Bronchial epithelial cell (primary cell): Measurements from ENCODE around the gene CSNK1G3. TPM values are rescaled to one million over a fixed set of nuclear protein-coding genes. Genes with fewer than 3 reads are reported as not detected.
"Not testable (repeated sequence)": the region's sequence is repeated elsewhere in the genome, so short reads cannot be mapped to it uniquely, and the experiment has no call there.

Experiments
- DNase-seq: peaks from one replicate; pipeline ENCODE4 v3.0.0-alpha.2; 2010; ENCODE audit warnings: low read depth
- FAIRE-seq: peaks from 2 replicates; lab custom pipeline; 2011; peaks lifted over from hg19 to GRCh38; lab: Jason Lieb, UNC
- H3K27me3 ChIP-seq: 2 replicates; pipeline ENCODE4 v1.5.1; 2011; ENCODE audit warnings: low read length; ENCODE audit not compliant: control insufficient read depth, insufficient read depth
- H3K36me3 ChIP-seq: 2 replicates; pipeline ENCODE4 v1.5.1; 2011; ENCODE audit warnings: low read length; ENCODE audit not compliant: control insufficient read depth, insufficient read depth
- H3K4me3 ChIP-seq: 2 replicates; pipeline ENCODE4 v1.5.1; 2011; ENCODE audit warnings: mild to moderate bottlenecking, low read depth, low read length, control low read depth
- CTCF ChIP-seq: IDR thresholded peaks from 2 replicates; pipeline ENCODE4 v1.5.1; 2011; ENCODE audit warnings: mild to moderate bottlenecking, moderate library complexity, low read length, control low read depth, inconsistent platforms; ENCODE audit not compliant: insufficient read depth, severe bottlenecking
- total RNA-seq: library from RNA; depleted of rRNA; stranded (reverse); fragments of >200 nt; gene quantifications from 2 replicates; pipeline ENCODE4 v1.2.1, GENCODE V29; 2014

Gene CSNK1G3
- total RNA-seq, 1 donor from 2014 or later = 50.0 TPM

DNA sequence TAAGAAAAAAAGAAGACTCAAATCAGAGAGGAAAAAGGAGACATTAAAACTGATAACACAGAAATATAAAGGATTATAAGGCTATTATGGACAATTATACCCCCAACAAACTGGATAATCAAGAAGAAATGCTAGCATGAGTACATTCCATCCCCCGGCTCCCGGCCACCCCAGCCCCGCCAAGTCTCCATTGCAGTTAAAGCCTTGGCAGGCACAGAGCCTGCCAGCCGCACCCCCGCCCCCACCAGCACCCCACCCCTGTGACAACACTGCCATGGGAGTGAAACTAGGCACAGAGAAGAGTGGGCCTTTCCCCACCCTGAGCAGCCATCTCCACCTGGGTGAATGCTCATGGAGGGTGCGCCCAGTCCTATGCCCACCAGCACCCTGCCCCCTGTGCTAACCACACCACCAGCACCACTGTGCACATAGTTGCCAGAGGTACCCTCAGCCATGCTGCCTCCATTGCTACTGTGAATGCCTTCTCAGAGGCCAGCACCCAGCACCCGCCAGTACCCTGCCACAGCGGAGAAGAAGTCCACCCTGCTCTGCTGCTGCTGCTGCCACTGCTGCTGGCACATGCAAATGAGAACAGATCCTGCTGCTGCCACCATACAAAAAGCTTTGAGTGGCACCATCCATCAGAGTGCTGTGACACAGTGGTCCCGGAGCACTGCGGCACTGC, 117.0 kb downstream of the CSNK1G3 start:
- Histone ChIP-seq H3K36me3 (no peaks in the 10 kb centered on the region), H3K4me3 (no peak overlapping the region), H3K27me3 (no peaks in the 10 kb centered on the region)
- no peak for TF ChIP-seq CTCF
- no peak for FAIRE-seq
- DNase-seq = no peak

- no peaks in the 10 kb centered on the region for H3K36me3 ChIP-seq
- no peaks in the 10 kb centered on the region for H3K27me3 ChIP-seq
- no peak overlapping the region for H3K4me3 ChIP-seq
- no peak for TF ChIP-seq CTCF
- DNase-seq (no peak), FAIRE-seq (no peak)
Observed at GRCh38 chr5:123636006-123636405, 124.0 kb downstream of the CSNK1G3 start.

DNA sequence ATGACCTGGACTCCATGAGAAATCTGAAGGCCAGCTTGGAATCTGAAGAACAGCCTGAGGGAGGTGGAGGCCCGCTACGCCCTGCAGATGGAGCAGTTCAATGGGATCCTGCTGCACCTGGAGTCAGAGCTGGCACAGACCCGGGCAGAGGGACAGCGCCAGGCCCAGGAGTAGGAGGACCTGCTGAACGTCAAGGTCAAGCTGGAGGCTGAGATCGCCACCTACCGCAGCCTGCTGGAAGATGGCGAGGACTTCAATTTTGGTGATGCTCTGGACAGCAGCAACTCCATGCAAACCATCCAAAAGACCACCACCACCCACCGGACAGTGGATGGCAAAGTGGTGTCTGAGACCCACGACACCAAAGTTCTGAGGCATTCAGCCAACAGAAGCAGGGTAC, 125.1 kb downstream of the CSNK1G3 start:
- DNase-seq = not testable (repeated sequence)

DNA sequence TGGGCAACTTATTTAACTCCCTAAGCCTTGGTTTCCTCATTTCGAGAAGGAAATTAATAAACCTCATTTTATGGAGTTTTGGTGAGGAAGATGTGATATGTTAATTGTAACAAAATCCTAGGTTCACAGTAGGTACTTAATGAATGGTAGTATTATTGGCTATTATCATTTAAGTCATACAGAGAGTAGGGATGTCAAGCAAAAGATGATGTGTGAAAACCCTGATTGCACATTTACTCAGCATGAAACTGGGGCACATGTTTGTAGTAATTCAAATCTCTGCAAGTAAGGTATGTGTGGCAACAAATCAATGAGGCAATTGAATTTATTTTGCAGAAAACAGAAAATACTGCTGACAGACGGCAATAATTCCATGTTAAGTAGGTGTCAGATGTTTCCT, 127.3 kb downstream of the CSNK1G3 start:
- H3K4me3 ChIP-seq = no peak overlapping the region
- DNase-seq (no peak), FAIRE-seq (no peak)
- no peak for TF ChIP-seq CTCF
- no peaks in the 10 kb centered on the region for H3K36me3 ChIP-seq
- H3K27me3 ChIP-seq = peaks cover 2% of the 10 kb centered on the region

More for the DNA sequence above, 125.1 kb downstream of the CSNK1G3 start:
- H3K27me3 ChIP-seq, H3K4me3 ChIP-seq, H3K36me3 ChIP-seq, FAIRE-seq: not testable (repeated sequence)

- DNase-seq = no peak
- H3K4me3 ChIP-seq = no peak overlapping the region
- FAIRE-seq = no peak
- H3K27me3 ChIP-seq = peaks cover 2% of the 10 kb centered on the region
- no peak for TF ChIP-seq CTCF
- no peaks in the 10 kb centered on the region for H3K36me3 ChIP-seq
Observed at GRCh38 chr5:123645024-123645603, 133.1 kb downstream of the CSNK1G3 start.

DNA sequence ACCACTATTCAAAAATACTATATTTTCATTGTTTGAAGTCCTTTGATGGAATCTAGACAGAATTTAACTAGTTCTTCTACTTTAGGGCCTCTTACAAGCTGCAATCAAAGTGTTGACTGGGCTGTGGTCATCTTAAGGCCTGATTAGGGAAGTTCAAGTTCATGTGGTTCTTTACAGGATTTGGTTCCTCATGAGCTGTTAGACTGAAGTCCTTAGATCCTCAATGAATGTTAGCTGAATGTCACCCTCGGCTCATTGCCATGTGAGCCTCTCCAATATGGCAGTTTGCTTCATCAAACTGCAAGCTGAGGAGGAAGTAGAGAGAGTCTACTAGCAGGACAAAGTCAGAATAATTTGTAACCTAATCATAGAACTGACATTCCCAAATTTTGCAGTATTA, 135.1 kb downstream of the CSNK1G3 start:
- Histone ChIP-seq H3K4me3 (no peak overlapping the region), H3K36me3 (no peaks in the 10 kb centered on the region), H3K27me3 (peaks cover 2% of the 10 kb centered on the region)
- no peak for TF ChIP-seq CTCF
- FAIRE-seq (no peak), DNase-seq (no peak)
